HEK293T (cell line): ENCODE results near the gene VLDLR.

Experiments
- ARNT ChIP-seq: fragments of 450-650 bp; IDR thresholded peaks from 2 replicates; pipeline ENCODE4 v1.6.1; 2017; ENCODE audit warnings: mild to moderate bottlenecking
- BHLHE40 ChIP-seq: fragments of 450-650 bp; IDR thresholded peaks from 2 replicates; pipeline ENCODE4 v1.6.1; 2016; ENCODE audit warnings: mild to moderate bottlenecking, moderate library complexity, borderline replicate concordance
- ELF4 ChIP-seq: fragments of 450-650 bp; IDR thresholded peaks from 2 replicates; pipeline ENCODE4 v1.6.1; 2017; ENCODE audit warnings: antibody characterized with exemption
- FOXA1 ChIP-seq: fragments of 450-650 bp; IDR thresholded peaks from 2 replicates; pipeline ENCODE4 v1.6.1; 2016; ENCODE audit warnings: mild to moderate bottlenecking
- FOXK2 ChIP-seq: fragments of 450-650 bp; IDR thresholded peaks from 2 replicates; pipeline ENCODE4 v1.6.1; 2016; ENCODE audit warnings: mild to moderate bottlenecking
- FOXM1 ChIP-seq: fragments of 450-650 bp; IDR thresholded peaks from 2 replicates; pipeline ENCODE4 v1.6.1; 2017; ENCODE audit warnings: mild to moderate bottlenecking, borderline replicate concordance
- HDGF ChIP-seq: fragments of 450-650 bp; IDR thresholded peaks from 2 replicates; pipeline ENCODE4 v1.6.1; 2017; ENCODE audit warnings: antibody characterized with exemption, borderline replicate concordance
- LEF1 ChIP-seq: fragments of 450-650 bp; IDR thresholded peaks from 2 replicates; pipeline ENCODE4 v1.6.1; 2017; ENCODE audit warnings: mild to moderate bottlenecking, borderline replicate concordance
- SP1 ChIP-seq: fragments of 450-650 bp; IDR thresholded peaks from 2 replicates; pipeline ENCODE4 v1.6.1; 2017
- SUZ12 ChIP-seq: fragments of 450-650 bp; IDR thresholded peaks from 2 replicates; pipeline ENCODE4 v1.6.1; 2016; ENCODE audit warnings: mild to moderate bottlenecking
- TARDBP ChIP-seq: fragments of 450-650 bp; IDR thresholded peaks from 2 replicates; pipeline ENCODE4 v1.6.1; 2016
- ZNF384 ChIP-seq: fragments of 450-650 bp; IDR thresholded peaks from 2 replicates; pipeline ENCODE4 v1.6.1; 2016

- TF ChIP-seq ELF4 (no peak), FOXK2 (no peak), SUZ12 (no peak), ZNF384 (no peak), SP1 (no peak), TARDBP (no peak), HDGF (no peak), LEF1 (no peak), ARNT (no peak), FOXA1 (no peak), FOXM1 (no peak), BHLHE40 (no peak)
These were observed 70.0 kb downstream of the VLDLR start for GRCh38 chr9:2691626-2692025.
